ENCODE measurements around the gene AP1M1. TPM values are rescaled to one million over a fixed set of nuclear protein-coding genes. Genes with fewer than 3 reads are reported as not detected.

Gene AP1M1
- total RNA-seq, 1 donor from 2014 or later: 85.5 TPM

GRCh38 chr19:16268676-16269319 lies 71.1 kb downstream of the AP1M1 start:
- Mint-ChIP-seq H3K4me3 (ENCODE audit: unreplicated experiment) (no peak overlapping the region), H3K9me3 (ENCODE audit: unreplicated experiment) (no peaks in the 10 kb centered on the region), H3K36me3 (ENCODE audit: unreplicated experiment) (no peaks in the 10 kb centered on the region), H3K4me1 (ENCODE audit: unreplicated experiment) (peaks cover 9% of the 10 kb centered on the region), H3K27me3 (ENCODE audit: unreplicated experiment) (peaks cover 8% of the 10 kb centered on the region), H3K27ac (ENCODE audit: unreplicated experiment) (no peak overlapping the region)
- TF ChIP-seq, protein P1, sequence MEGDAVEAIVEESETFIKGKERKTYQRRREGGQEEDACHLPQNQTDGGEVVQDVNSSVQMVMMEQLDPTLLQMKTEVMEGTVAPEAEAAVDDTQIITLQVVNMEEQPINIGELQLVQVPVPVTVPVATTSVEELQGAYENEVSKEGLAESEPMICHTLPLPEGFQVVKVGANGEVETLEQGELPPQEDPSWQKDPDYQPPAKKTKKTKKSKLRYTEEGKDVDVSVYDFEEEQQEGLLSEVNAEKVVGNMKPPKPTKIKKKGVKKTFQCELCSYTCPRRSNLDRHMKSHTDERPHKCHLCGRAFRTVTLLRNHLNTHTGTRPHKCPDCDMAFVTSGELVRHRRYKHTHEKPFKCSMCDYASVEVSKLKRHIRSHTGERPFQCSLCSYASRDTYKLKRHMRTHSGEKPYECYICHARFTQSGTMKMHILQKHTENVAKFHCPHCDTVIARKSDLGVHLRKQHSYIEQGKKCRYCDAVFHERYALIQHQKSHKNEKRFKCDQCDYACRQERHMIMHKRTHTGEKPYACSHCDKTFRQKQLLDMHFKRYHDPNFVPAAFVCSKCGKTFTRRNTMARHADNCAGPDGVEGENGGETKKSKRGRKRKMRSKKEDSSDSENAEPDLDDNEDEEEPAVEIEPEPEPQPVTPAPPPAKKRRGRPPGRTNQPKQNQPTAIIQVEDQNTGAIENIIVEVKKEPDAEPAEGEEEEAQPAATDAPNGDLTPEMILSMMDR (IDR thresholded peaks at IDR 0.05): no peak
- no peak for DNase-seq (ENCODE audit: extremely low spot score, unreplicated experiment)

DNA sequence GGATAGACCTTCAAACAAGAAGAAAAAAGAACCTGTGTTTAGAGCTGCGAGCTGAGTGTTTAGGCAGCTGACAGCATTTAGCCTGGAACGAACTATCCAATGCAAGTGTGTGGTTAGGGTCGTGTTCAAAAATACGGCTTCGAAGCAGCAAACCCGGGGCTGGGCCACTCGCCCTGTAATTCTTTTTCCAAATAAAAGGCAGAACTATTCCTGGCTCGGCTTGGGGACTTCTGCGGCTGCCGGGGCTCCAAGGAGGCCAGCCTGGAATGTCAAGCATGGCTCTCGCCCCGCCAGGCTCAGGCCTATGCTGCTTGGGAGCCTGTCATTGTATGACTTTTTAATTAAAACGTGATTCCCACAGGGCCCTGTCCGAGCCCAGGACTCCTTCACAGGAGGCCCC lies 75.2 kb downstream of the AP1M1 start:
- Mint-ChIP-seq H3K9me3 (ENCODE audit: unreplicated experiment) (no peaks in the 10 kb centered on the region), H3K4me3 (ENCODE audit: unreplicated experiment) (no peak overlapping the region), H3K36me3 (ENCODE audit: unreplicated experiment) (no peaks in the 10 kb centered on the region), H3K27ac (ENCODE audit: unreplicated experiment) (peak overlapping the region; percentile 69), H3K4me1 (ENCODE audit: unreplicated experiment) (peaks cover 9% of the 10 kb centered on the region), H3K27me3 (ENCODE audit: unreplicated experiment) (peaks cover 7% of the 10 kb centered on the region)
- DNase-seq (ENCODE audit: extremely low spot score, unreplicated experiment): no peak
- TF ChIP-seq, protein P1 (IDR thresholded peaks at IDR 0.05): no peak

DNA sequence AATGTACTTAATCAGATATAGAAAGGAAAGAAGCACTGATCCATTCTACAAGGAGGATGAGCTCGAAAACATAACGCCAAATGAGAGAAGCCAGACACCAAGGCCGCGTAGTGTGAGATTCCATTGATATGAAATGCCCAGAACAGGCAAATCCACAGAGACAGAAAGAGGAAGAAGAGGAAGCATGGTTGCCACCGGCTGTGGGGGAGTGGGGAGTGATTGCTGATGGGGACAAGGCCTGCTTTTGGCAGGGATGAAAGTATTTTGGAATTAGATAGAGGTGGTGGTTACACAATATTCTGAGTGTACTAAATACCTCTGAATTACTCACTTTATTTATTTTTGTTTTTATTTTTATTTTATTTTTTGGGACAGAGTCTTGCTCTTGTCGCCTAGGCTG lies 76.7 kb downstream of the AP1M1 start:
- peaks cover 7% of the 10 kb centered on the region for H3K27me3 Mint-ChIP-seq (ENCODE audit: unreplicated experiment)
- H3K4me3 Mint-ChIP-seq (ENCODE audit: unreplicated experiment): no peak overlapping the region
- H3K36me3 Mint-ChIP-seq (ENCODE audit: unreplicated experiment): no peaks in the 10 kb centered on the region
- no peak for DNase-seq (ENCODE audit: extremely low spot score, unreplicated experiment)
- H3K27ac Mint-ChIP-seq (ENCODE audit: unreplicated experiment): no peak overlapping the region
- TF ChIP-seq, protein P1 (IDR thresholded peaks at IDR 0.05): no peak
- no peaks in the 10 kb centered on the region for H3K9me3 Mint-ChIP-seq (ENCODE audit: unreplicated experiment)
- H3K4me1 Mint-ChIP-seq (ENCODE audit: unreplicated experiment): peaks cover 14% of the 10 kb centered on the region

DNA sequence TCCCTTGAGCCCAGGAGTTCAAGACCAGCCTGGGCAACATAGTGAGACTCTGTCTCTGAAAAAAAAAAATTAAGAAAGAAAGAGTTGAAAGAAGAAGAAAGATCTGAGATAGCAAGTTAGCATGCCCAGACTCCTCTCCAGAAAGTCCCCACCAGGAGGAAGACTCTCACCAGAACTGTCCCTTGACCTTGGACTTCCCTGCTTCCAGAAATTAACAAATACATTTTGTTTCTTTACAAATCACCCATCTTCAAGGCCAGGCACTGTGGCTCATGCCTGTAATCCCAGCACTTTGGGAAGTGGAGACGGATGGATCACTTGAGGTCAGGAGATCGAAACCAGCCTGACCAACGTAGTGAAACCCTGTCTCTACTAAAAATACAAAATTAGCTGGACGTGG lies 82.6 kb downstream of the AP1M1 start:
- Mint-ChIP-seq H3K27me3 (ENCODE audit: unreplicated experiment) (peaks cover 16% of the 10 kb centered on the region), H3K36me3 (ENCODE audit: unreplicated experiment) (no peaks in the 10 kb centered on the region)
- TF ChIP-seq, protein P1 (IDR thresholded peaks at IDR 0.05): no peak

GRCh38 chr19:16281743-16282142 lies 84.0 kb downstream of the AP1M1 start:
- H3K27me3 Mint-ChIP-seq (ENCODE audit: unreplicated experiment): peaks cover 20% of the 10 kb centered on the region
- TF ChIP-seq, protein P1 (IDR thresholded peaks at IDR 0.05): no peak
- H3K36me3 Mint-ChIP-seq (ENCODE audit: unreplicated experiment): no peaks in the 10 kb centered on the region
- peaks cover 13% of the 10 kb centered on the region for H3K4me1 Mint-ChIP-seq (ENCODE audit: unreplicated experiment)
- no peak overlapping the region for H3K27ac Mint-ChIP-seq (ENCODE audit: unreplicated experiment)
- no peaks in the 10 kb centered on the region for H3K9me3 Mint-ChIP-seq (ENCODE audit: unreplicated experiment)
- no peak overlapping the region for H3K4me3 Mint-ChIP-seq (ENCODE audit: unreplicated experiment)
- no peak for DNase-seq (ENCODE audit: extremely low spot score, unreplicated experiment)

More for the DNA sequence above, 82.6 kb downstream of the AP1M1 start:
- DNase-seq (ENCODE audit: extremely low spot score, unreplicated experiment): no peak
- Mint-ChIP-seq H3K4me3 (ENCODE audit: unreplicated experiment) (no peak overlapping the region), H3K27ac (ENCODE audit: unreplicated experiment) (no peak overlapping the region), H3K9me3 (ENCODE audit: unreplicated experiment) (no peaks in the 10 kb centered on the region), H3K4me1 (ENCODE audit: unreplicated experiment) (peaks cover 6% of the 10 kb centered on the region)

All from osteocyte (in vitro differentiated cells).